Measurements from ENCODE around the gene GNAT1.

GNAT1 gene

DNA sequence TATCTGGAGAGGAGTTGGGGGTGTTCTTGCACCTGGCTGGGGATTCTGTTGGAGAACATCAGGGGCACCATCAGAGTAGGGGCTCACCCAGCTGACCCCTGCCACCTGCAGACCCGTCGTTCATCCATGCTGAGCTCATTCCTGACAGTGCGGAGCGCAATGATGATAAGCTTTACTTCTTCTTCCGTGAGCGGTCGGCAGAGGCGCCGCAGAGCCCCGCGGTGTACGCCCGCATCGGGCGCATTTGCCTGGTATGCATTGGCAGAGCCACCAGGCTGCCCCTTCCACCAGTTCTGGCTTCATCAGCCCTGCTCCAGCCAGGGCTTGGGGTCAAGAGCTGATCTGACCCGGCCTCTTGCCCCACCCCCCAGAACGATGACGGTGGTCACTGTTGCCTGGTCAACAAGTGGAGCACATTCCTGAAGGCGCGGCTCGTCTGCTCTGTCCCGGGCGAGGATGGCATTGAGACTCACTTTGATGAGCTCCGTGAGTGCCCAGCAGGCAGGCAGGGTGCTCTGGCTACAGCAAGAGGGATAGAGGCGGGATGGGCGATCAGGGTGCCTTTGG, 8.8 kb upstream of the GNAT1 start:
- DNase-seq = no peak

DNA sequence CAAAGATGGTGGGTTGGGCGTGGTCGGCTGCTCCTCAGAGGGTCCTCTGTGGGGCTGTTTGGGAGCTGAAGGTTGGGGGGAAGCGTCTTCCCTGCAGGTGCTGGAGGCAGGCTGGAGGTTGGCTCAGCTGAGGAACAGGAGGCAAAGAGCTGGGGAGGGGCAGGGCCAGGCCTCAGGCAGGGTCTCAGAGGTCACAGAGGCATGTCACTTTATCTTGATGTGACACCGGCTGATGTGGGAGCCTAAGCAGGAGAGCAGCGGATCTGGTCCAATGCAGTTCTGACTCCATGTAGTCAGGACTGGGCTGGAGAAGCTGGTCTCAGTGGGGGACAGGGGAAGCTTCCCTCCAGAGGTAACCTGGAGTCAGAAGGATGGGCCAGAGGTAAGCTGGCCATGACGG, 7.7 kb upstream of the GNAT1 start:
- no peak for DNase-seq

DNA sequence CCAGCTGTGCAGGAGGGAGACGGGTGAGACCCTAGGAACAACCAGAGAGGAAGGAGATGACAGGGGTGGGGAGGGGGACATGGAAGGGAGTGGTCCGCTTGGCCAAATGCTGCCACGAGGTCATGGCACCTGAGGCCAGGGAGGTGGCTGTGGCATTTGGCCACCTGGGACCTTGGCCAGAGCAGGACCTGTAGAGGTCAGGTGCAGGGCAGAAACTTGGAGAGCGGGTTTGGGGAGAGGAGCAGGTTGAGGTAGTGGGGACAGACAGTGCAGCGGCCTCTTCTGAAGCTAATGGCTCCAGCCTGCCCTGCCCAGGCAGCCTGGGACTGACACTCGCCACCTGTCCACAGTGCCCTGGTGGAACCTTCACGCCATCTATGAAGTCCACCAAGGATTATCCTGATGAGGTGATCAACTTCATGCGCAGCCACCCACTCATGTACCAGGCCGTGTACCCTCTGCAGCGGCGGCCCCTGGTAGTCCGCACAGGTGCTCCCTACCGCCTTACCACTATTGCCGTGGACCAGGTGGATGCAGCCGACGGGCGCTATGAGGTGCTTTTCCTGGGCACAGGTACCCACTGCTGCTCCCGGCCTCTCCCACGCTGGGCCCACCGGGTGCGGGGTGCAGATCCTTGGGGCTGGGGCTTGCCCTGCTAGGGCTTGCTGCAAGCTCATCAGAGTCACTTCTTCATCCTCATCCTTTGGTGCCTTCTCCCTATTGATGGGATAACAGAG, 7.0 kb upstream of the GNAT1 start:
- no peak for DNase-seq

DNA sequence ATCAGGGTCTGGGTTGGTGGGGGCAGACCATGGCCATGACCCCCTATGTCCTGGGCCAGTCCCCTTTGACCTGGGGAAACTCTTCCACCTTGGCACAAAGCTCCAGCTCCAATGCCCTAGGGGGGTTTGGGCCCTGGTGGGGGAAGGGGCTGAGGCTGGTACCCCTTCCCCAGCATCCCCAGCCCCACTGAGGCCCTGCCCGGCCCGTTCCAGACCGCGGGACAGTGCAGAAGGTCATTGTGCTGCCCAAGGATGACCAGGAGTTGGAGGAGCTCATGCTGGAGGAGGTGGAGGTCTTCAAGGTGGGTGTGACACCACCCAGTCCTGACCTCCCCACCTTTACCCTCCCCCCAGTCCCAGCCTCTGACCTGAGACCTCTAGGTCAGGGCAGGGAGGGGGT, 6.2 kb upstream of the GNAT1 start:
- DNase-seq = no peak

DNA sequence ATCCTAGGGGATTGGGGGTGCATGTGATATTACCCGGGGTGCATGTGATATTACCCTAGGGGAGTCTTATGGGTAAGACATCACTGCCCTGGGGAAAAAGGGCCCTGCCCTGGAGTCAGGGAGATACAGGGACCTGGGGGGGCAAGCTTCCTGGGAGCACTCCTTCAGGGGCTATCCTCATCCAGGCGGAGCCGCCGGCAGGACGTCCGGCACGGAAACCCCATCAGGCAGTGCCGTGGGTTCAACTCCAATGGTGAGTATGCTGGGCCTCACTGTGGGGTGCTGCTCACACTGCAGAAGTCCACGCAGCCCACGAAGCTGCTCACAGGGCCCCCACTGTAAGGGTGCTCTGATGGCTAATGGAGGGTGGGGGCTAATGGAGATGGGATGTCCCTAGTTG, 5.3 kb upstream of the GNAT1 start:
- DNase-seq = no peak

DNA sequence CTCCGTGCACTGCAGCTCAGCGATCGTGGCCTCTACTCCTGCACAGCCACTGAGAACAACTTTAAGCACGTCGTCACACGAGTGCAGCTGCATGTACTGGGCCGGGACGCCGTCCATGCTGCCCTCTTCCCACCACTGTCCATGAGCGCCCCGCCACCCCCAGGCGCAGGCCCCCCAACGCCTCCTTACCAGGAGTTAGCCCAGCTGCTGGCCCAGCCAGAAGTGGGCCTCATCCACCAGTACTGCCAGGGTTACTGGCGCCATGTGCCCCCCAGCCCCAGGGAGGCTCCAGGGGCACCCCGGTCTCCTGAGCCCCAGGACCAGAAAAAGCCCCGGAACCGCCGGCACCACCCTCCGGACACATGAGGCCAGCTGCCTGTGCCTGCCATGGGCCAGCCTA, 3.7 kb upstream of the GNAT1 start:
- no peak for DNase-seq

DNA sequence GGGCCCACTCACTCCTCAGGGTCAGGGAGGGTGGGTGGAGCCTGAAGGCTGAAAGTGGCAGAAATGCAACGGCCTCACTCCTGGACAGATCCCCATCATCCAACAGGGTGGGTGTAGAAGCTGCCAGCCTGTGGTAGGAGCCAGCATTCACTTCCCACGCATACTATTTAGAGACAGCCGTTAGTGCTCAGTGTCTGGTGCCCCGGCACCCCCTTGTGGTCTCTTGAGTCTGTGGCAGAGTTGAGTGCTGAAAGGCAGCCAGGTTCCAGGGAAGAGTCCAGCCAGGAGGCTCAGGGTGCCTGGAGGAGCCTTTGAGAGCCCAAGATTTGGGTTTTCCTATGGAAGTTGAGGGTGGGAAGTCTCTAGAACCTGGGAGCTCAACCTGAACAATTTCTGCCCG, 2.1 kb upstream of the GNAT1 start:
- no peak for DNase-seq

DNA sequence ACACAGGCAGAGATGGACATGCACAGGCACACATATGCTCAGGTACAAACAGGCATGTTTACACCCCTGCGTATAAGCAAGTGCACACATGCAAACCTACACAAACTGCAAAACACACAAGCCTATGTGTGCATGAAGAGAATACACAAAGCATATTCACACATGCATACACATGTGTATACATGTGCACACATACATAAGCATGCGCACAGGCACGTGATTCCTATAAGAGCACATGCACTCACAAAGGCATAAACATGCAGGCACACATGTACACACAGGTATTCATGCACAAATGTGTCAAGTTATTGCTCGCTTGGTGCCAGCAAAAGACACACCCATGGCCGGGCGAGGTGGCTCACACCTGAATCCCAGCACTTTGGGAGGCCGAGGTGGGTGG, 1.4 kb upstream of the GNAT1 start:
- DNase-seq = no peak

DNA sequence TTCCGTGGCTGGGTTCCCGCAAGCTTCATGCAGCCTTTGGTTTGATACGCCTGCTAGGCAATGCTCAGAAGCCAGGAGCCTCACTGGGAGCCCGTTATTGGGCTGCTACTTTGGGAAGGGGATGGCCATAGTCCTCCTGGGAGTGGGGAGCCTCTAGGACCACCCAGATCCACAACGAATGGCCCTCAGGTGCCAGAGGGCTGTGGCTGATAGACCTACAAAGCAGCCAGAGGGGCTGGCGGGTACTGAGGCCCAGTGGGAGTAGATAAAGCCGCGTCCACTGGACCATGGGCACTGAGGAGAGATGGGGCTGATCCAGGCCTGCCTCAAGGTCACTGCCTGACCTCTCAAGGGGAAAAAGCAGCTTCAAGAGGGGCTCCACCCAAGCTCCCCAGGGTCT, 714 bp downstream of the GNAT1 start:
- no peak for DNase-seq

DNA sequence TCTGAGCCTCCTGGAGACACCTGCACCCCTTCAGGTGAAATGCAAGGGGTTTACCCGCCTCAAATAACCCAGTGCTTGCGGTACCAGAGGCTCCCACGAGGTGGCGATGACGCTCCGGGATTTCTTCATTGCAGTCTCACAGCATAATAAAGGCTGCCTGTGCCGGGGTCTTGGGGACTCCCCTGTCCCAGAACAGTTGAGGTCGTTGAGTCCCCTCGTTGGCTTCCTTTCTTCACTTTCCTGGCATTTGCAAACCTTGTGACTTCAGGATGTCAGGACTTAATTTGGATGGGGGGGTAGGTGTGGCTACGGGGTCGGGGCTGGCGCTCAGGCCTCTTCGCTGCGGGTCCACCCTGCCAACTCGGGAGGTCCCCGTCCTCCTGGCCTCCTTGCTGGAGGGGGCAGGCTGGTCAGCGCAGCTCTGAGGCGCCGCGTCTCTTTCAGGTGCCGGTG, 1.3 kb downstream of the GNAT1 start:
- DNase-seq = peak; percentile 93

DNA sequence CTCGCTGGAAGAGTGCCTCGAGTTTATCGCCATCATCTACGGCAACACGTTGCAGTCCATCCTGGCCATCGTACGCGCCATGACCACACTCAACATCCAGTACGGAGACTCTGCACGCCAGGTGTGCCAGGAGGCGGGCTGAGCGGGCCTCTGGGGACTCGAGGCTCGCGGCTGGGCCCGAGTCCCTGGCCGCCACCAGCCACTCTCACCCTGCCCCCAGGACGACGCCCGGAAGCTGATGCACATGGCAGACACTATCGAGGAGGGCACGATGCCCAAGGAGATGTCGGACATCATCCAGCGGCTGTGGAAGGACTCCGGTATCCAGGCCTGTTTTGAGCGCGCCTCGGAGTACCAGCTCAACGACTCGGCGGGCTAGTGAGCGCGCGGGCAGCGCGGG, 1.9 kb downstream of the GNAT1 start:
- DNase-seq = no peak

DNA sequence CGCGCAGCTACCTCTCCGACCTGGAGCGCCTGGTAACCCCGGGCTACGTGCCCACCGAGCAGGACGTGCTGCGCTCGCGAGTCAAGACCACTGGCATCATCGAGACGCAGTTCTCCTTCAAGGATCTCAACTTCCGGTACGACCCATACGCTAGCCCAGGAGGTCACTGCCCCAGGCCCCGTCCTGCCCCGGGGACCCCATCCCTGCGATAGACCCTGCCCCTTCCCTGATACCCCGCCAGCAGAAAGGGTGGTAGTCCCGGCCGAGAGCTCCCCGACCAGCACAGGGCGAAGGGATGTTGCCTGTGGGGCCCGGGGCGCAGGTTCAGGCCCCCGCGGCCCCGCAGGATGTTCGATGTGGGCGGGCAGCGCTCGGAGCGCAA, 2.3 kb downstream of the GNAT1 start:
- no peak for DNase-seq

DNA sequence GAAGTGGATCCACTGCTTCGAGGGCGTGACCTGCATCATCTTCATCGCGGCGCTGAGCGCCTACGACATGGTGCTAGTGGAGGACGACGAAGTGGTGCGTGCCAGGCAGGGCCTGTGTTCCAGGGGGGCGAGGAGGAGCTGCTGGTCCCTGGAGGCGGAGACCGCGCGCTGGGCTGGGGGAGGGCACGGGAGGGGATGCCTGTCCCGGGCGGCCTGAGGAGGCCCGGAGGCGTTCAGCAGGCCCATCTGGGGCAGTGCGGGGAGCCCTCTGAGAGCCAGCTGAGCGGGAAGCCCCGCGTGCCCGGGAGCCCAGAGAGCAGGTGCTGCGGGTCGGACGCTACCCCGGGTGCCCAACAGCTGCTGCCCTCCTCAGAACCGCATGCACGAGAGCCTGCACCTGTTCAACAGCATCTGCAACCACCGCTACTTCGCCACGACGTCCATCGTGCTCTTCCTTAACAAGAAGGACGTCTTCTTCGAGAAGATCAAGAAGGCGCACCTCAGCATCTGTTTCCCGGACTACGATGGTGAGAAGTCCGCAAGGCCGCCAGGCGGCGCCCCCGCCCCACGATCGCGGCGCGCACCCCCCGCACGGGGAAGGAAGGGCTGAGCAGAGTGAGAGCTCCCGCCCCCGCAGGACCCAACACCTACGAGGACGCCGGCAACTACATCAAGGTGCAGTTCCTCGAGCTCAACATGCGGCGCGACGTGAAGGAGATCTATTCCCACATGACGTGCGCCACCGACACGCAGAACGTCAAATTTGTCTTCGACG, 2.9 kb downstream of the GNAT1 start:
- peak; percentile 94 for DNase-seq

DNA sequence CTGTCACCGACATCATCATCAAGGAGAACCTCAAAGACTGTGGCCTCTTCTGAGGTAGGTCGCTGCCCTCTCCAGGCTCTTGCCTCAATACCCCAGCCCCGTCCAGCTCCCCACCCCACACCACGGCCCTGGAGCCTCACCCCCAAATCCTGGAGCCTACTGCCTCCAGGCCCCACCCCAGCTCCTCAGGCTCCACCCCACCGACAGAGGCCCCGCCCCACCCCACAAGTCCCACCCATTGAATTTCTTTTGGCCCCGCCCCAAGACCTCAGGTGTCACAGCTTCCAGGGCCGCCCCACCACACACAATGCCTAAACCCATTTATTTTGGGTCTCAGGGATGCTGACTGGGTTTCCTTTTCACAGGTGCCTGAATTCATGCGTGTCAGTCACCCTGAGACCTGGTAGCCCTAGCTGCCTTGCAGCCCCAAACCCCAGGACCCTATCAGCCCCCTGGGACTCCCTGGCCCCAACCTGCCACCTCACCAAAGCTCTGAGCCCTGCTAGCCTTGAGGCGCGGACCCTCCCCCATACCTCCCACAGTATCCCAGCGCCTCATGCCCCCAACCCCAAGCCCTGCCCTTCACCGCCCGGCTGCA, 3.6 kb downstream of the GNAT1 start:
- no peak for DNase-seq

DNA sequence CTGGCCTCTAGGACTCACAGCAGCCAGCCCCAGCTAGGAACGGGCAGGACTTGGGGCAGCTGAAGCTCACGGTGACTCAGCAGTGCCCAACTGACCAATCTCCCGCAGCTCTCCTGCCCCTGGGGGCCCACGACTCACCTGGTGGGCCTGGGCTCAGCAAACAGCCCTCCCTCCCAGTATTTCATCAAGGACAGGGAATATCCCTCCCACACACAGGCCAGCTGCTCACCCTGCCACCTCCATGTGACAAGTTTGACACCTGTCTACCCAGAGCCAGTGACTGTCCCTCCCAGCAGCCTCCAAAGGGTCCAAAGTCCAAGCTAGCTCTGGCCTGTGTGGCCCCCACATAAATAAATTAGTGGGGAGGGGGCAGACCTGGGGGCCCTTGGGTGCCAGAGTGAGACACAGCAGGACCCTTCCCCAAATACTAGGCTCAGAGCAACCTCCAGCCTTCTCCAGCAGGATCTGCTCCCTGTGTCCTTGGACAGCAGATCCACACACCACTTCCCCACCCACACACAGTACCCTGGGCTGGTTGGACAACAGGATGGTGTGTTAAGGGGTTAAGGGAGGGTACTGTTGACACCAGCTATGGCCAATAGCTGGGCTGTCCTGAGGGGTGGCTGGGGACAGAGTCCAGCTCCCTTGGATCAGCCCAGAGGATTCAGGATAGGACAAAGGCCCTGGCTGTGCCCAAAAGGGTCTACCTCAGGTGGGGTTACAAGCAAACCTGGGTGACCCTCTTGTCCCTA, 4.3 kb downstream of the GNAT1 start:
- no peak for DNase-seq

DNA sequence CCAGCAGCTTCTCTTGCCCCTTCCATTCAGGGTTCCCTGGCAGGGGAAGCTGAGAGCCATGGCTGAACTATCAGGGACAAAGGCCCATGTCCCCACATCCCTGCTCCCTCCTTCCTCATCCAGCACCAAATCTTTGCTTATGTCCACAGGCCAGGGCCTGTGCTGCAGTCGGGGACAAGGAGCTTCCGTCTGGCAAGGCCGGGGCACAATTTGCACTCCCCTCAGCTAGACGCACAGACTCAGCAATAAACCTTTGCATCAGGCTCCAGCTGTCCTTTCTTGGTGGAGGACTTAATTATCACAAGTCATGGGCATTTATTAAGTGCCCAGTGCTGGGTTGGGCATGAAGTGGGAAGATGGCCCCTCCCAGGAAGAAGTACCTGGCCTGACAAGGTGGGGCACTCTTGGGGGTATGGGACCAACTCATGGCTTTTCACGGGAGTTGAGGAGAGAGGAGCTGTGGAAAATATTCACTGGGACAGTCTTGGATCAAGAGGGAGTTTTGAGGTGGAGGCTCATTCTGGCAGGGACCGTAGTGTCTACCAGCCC, 4.9 kb downstream of the GNAT1 start:
- DNase-seq = no peak

DNA sequence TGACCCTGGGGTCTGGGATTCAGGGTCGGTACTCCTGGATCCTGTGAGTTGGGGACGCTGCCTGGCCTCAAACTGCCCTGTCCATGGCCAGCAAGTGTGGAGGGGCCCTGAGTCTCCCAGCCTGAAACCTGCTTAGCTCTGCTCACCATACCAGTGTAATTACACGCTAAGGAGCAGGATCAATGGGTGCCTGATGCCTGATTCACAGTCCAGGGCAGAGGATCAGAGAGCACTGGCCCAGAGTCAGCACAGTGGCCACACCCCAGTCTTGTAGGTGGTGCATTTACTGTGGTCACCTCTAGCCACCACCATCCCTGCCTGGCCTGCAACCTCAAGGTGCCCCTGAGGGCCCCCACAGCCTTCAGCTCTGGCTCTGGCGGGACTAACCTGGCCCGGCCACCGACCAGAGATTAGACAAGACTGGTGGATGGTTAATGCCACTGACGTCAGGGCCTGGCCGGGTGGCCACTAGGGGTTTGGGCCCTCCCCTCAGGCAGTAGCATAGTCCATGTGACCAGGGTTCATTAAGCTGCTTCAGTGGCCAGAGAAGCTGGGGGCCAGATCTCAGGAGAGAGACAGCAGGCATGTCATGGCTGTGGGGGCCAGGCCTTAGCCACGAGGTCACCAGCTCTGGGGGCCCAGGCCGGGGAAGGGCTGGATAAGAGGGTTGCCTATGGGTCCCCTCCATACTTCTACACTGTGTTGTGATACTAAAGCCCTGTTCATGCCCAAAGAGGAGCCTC, 10.3 kb downstream of the GNAT1 start:
- no peak for DNase-seq

DNA sequence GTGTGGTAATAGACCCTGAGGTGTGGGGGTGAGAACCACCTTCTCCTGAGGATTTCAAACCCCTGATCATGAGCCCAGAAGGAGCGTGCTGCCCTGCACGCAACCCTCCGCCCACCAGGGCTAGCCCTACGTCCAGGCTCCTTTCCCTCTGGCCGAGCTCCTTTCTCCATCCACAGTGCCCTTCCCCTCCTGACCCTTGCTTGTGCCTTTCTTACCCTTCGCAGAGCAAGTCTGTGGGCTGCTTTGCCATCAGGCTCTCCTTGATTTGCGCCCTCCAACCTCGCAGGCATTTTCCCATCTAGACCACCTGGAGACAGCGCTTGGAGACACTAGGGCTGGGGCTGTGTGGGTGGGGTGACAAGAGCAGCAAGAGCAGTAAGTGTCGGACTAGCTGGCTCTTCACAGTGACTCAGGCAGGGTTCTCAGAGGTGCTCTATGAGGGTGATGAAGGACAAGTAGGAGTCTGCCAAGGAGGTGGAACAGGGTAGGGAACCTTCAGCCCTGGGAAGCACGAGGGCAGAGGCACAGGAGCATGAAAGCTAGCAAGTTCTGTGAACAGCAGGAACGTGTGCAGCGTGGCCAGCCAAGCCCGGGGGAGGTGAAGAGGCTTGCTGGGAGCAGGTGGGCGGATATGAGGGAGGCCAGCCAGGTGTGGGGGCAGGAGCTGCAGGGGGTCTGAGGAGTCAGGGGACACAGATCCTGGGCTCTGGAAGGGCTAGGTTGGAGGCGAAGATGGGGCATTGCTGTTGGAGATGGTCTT, 11.1 kb downstream of the GNAT1 start:
- no peak for DNase-seq

DNA sequence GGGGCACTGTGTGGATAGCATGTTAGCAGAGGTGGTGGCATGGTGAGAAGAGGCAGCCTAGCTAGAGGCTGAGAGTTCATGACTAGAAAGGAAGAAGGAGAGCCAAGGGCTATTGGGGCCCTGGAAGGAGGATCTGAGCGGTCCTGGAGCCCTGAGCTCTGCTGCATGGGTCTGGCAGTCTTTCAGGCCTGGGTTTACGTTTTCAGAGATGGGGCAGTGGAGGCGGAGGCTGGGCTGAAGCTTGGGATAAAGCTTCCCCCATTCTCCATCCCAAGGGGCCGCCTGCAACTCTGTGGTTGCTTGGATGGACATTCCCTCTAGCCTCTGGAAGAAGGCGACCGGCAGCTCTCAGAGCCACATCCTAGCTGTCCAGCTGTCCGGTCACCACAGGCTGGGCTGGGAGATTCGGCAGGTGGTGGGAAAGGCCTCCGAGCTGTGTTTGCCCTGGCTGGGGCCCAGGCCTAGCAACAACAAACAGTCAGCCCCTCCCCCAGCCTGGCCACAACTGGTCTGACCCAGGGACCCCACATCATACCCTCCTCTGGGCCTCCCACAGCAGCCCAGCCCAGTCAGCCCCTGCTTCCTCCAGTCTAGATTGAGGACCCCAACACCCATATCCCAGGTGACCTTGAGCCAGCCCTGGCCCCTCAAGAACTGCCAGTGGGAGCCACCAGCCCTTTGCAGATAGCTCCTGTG, 11.9 kb downstream of the GNAT1 start:
- DNase-seq = no peak

Measured in activated T-cell treated with anti-CD3 and anti-CD28 coated beads, Interleukin-2, amount 50 U/mL, for 1 hour (primary cell).